Myocyte (in vitro differentiated cells): ENCODE data around the gene WBP2. TPM values are rescaled to one million over a fixed set of nuclear protein-coding genes. Genes with fewer than 3 reads are reported as not detected.
"Not testable (repeated sequence)": the region's sequence is repeated elsewhere in the genome, so short reads cannot be mapped to it uniquely, and the experiment has no call there.

ENCODE experiments used
- DNase-seq: peaks from one replicate; pipeline ENCODE4 v3.0.0-alpha.2; 2012; ENCODE audit warnings: low read depth
- total RNA-seq: library from RNA; depleted of rRNA; stranded (reverse); fragments of >200 nt; gene quantifications from 2 replicates; pipeline ENCODE4 v1.2.3, GENCODE V29; 2014

The WBP2 gene
- total RNA-seq, 1 donor from 2014 or later: 47.5 TPM

GRCh38 chr17:75814900-75815373 is 40.2 kb downstream of the WBP2 start:
- DNase-seq: no peak

- DNase-seq: no peak
Observed at GRCh38 chr17:75814021-75814395, 41.1 kb downstream of the WBP2 start.

GRCh38 chr17:75813081-75814020 is 41.8 kb downstream of the WBP2 start:
- DNase-seq: peak; percentile 58

GRCh38 chr17:75812096-75813013 is 42.8 kb downstream of the WBP2 start:
- DNase-seq: no peak

- DNase-seq: no peak
Observed at GRCh38 chr17:75811174-75811573, 44.0 kb downstream of the WBP2 start.

- DNase-seq: not testable (repeated sequence)
Observed at GRCh38 chr17:75810756-75811155, 44.4 kb downstream of the WBP2 start.

- DNase-seq: no peak
Observed at GRCh38 chr17:75810216-75810615, 44.9 kb downstream of the WBP2 start.

- DNase-seq: no peak
Observed at GRCh38 chr17:75809631-75810111, 45.5 kb downstream of the WBP2 start.

GRCh38 chr17:75808905-75809621 is 46.1 kb downstream of the WBP2 start:
- DNase-seq: peak; percentile 98

GRCh38 chr17:75808549-75808904 is 46.6 kb downstream of the WBP2 start:
- DNase-seq: no peak

- DNase-seq: no peak
Observed at GRCh38 chr17:75807861-75808260, 47.3 kb downstream of the WBP2 start.

GRCh38 chr17:75806822-75807500 is 48.2 kb downstream of the WBP2 start:
- DNase-seq: no peak

GRCh38 chr17:75803883-75804282 is 51.3 kb downstream of the WBP2 start:
- DNase-seq: no peak

GRCh38 chr17:75799402-75799801 is 55.7 kb downstream of the WBP2 start:
- no peak for DNase-seq

- DNase-seq: no peak
Observed at GRCh38 chr17:75795820-75796607, 59.1 kb downstream of the WBP2 start.
